ENCODE results near the gene CD93.

The CD93 gene

DNA sequence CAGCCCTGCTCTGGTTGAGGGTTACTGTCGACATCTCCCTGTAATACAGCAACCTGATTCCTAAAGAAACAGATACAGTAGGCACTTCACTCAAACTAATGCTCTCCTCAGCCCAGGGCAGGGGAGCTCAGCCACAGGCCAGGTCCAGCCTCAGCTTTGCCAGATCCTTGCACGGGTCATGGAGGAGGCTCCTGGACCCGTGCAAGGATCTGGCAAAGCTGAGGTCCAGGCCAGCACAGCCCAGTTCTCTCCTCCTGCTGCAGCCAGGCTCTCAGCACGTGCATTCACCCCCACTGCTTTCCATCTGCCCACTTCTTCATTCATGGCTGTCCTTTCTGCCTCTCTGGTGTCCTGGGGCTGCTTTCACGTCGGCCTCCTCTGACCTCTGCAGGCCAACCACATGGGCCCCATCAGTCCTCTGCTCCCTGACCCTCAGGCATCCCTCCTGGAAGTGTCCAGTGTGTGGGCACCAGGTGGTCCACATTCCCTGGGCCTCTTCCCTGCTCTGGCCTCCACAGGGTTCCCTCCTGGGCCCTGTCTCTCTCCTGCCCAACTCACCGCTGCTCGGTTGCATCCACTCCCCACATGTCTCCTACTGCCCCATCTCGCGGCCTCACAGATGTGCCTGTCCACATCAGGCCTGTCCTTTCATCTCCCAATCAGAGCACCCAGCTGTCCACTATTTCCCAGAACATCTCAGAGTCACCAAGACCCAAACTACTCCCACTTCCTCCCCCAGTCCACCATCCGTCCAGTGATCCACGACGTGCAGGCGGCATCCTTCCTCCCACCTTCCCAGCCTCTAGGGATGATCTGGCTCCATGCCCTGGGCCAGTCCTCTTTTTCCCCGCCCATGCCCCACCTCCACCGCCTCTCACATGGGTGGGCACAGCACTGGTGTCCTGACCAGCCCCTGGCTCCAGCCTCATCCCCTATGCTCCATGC is 11.8 kb upstream of the CD93 start:
- no peak for DNase-seq (ENCODE audit: low spot score)

DNA sequence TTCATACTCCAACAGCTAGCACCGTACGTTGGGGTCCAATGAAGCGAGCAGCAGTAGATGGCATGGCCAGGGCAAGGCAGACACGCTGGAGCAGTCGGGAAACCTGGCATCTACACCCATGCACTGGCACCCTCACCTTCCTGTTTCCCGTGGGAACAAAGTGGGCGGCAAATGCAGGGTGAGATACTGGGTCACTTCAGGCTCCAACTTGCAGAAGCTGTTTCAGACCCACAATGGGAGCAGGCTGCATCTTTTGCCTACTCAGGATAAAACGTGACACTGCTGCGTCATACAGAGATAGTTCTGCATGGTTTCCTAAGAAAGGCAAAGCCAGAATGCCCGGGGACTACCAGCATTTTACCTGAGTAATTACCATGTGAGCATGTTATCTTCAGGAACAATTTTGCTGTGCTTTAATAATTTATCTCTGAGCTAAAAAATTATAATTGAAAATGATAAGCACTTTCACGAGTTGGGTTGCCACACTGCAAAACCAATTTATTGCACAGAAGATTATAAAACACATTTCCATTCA is 10.9 kb upstream of the CD93 start:
- DNase-seq (ENCODE audit: low spot score) = no peak

DNA sequence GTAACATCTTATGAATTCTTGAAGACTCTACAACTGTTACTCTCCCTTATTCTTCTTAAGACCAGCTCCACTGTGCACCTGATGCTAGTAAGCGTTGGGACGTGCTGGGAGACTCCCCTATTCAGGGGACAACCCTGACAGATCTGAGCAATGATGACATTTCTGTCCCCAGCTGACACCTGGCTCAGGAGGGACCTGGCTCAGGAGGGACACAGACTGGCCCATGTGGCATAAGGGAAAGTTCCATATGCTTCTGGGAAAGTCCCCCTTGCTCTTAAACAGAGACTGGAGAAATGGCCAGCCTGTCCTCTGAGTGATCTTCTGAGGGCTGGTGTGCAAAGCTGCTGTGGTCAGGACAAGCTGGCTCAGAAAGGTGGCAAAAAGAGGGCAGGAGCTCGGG is 10.0 kb upstream of the CD93 start:
- DNase-seq (ENCODE audit: low spot score) = no peak

DNA sequence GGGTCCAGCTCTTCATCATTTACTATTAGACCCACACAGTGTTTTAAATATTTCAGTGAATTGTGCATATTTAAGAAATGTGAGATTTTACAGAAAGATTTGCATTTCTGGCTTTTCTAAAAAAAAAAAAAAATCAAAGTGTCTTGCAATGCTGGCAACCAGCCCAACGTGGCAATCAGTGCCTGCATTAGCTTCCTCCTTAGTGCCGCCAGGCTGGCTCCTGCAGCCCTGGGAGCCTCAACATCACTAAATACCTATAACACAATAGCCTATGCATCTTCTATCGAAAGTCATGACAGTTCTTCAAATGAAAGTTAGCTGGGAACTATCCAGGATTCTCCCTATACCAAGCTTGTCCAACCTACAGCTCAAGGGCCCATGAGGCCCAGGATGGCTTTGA is 9.4 kb upstream of the CD93 start:
- DNase-seq (ENCODE audit: low spot score) = no peak

DNA sequence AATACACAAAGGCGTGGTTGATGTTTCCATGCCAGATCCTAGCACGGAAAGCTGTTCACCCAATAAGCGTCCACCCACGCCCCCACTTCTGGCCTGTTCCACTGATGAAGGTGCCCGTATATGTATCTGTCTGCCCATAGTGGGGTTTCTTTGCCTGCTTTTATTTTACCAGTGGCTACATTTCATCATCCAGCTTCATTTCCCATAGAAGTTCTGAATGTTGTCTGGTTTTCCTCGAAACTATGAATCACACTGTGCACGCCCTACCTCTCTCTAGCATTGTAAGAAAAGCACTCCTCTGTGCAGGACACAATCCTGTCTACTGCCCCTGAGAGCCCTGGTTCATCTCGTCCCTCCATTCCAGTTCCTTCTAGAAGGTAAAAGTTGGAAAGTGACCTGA is 8.8 kb upstream of the CD93 start:
- no peak for DNase-seq (ENCODE audit: low spot score)

DNA sequence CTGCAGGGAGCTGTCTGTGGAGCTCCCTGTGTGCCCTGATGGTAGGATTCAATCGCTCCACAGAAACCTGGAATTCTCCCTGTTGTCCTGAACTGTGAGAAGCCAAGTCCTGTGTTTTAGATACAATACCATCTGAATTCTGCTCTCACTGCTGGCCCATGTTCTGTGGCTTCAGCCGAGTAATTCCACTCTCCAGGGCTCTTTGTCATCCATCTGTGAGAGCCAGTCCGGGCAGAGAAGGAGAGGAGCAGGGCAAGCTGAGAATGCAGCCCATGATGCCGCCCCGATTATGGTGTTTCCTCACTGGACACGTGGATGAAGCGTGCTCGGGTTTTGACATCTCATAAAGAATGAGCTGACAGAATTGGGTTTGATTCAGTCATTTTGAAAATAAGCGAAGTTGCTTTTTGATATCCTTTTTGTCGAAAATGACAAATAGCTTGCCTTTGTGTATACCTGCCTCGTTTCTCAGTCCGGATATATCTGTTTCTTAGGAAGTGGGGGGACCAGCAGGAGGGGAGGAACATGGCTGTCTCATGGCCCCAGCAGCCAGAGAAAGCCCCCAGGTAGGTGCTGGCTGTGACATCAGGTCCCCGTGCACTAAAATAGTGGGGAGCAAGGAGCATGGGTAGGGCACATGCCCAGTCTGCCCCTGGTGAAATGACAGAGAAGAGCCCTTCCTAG is 8.2 kb upstream of the CD93 start:
- DNase-seq (ENCODE audit: low spot score) = no peak

DNA sequence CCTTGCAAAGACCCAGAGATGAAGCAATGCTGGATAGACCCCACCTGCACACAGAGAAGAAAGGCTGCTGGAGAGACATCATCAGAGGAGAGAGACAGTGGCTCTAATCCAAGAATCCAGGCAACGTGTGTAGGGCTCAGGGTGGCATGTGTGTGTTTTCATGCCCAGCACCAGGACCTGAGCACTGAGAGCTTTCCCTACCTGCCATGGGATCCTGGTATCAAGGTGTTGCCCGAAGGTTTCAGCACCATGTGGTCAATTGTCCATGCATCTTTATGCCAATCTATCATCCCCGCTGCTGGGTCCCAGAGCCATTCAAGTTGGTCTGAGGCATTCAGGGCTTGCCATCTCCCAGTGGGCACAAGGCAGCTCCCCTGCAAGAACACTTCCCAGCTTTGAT is 7.5 kb upstream of the CD93 start:
- no peak for DNase-seq (ENCODE audit: low spot score)

DNA sequence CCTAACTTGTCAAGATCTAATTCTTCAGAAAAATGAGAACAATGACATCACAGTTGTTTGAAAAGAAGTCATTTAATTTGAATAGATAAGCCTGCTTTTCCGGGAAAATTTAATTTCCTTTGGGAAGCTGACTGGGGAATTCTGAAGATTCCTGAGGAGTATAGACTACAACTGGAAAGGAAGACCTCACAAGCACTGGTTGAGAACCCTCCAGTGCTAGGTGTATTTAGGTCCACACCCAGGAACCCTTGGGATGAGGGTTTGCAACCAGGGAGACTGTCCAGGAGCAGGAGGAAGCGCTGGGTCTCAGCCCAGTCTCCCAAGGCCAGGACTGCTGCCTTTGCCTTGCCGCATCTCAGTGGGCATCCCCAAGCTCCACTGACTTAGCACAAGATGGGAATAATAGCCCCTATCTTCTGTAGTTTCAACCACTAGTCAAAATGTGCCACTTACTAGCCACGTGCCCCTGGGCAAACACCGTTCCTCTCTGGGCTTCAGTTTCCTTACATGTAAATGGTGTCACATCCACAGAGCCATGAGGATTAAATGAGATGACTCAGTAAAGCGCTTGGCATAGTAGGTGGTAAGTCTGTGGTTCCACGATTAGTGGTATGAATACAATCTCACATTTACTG is 6.9 kb upstream of the CD93 start:
- DNase-seq (ENCODE audit: low spot score) = no peak

DNA sequence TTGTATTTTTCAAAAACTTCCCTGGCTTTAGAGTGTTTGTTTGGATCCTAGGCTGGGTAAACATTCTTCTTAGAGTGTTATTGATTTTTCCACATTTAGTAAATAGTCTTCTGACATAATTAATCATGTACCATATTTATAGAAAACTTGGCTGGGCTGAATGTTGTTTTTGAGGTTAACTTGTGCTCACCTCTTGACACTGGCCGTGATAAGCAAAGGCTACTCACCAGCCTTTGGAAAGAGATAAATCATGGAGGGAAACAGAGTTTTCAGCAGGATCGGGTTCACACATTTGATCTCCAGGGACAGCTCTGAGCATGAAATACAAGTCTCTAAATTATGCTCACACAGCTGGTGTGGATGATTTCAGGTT is 6.2 kb upstream of the CD93 start:
- DNase-seq (ENCODE audit: low spot score) = no peak

DNA sequence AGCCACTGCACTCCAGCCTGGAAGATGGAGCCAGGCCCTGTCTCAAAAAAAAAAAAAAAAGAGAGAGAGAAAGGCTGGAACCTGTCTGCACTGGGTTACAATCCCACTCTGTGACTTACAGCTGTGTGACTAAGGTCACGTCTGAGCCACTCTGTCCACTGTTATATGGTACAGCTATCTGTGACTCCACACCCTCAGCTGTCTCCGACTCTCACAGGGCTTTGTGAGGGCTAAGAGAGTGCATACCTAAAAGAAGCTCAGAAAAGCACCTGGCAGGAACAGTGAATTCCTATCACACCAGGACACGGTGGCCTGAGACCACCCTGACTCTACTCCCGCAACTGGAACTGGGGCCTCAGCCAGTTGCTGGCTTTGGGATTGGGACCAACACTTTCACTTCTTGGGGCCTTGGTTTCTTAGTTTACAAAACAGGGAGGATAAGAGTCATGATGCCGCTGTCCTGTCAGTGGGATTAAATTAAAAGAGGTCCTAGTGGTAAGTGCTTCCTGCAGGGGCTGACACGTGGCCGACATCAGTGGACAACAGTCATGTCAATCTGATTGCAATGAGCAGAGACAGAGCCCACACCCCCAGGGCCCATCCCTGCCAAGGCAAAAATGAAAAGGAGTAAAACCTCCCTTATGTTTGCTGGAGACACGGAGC is 5.7 kb upstream of the CD93 start:
- no peak for DNase-seq (ENCODE audit: low spot score)

DNA sequence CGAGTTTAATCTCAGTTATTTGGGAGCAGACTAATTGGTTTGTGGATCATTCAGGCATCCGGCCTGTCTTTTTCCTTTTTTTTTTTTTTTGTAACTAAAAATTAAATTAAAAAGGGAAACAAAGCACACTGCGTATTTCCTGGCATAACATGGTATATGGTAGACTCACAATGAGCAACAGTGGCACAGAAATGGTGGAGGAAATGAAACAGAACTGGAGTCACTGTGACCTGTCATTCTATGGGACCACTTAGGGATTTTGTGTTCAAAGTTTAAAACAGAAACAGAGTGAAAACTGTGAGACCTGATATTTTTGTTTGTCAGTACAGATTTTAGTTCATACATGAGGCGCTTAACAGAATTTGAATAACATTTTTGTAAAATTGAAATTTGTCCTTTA is 4.8 kb upstream of the CD93 start:
- no peak for DNase-seq (ENCODE audit: low spot score)

DNA sequence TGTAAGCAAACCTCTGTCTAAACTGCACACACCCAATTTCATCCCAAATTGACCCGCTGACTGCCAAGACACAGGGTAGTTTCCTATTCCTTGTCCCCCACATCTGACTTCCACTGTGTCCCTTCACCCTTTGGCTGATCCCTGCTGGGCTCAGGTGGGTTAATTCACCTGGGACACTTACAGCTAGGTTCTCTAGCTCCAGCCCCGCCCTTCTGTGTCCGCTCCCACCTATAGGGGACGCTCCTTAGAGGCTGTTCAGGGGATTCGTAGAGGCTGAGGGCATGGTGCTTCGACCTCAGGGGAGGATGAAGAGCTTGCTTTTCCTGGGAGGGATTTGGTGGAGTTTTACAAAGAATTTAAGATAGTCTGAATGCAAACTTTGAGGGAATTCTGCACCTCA is 4.0 kb upstream of the CD93 start:
- no peak for DNase-seq (ENCODE audit: low spot score)

DNA sequence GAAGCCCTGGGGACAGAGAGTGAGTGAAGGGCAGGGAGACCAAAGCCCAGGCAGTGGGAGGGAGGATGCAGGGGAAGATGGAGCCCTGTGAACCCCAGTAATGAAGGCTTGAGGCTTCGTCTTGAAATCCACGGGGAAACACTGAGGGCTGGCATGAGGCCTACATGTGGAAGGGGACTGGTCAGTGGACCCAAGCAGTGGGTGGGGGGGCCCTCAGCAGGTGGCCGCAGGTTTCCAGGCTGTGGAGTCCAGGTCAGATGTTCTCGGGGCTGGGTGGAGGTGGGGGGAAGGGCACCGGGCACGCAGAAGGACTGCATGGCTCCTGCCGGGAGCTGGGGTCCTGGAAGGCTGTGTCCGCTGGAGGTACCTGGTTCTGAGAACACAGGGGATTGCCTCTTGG is 2.7 kb upstream of the CD93 start:
- DNase-seq (ENCODE audit: low spot score) = no peak

DNA sequence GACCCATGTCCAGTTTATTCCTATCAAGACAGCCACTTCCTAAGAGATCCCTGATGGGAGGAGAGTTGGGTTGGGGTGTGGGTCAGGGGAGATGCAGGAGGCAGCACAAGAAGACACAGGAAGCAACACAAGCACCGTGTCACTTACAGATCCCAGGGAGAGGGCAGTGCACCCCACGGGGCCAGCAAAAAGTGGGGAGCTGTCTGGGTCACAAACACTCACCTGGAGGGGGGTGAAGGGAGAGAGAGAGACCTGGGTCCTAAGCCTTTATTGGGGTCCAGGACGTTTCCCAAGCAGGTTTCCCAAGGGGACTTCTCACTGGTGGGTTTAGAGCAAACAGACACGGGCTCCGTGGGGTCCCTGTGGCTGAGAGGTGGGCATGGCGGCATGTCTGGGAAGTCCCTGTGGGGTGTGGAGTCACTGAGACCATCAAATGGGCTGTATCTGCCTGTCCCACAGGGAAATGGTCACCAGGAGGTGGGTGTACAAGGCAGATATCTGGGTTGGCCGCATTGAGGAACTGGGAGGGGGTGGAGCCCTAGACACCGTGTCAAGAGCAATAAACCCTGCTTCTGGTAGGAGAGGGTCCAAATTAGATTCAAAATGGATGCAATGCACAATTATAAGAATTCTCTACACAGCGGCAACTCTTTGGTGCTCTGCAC is 1.6 kb upstream of the CD93 start:
- no peak for DNase-seq (ENCODE audit: low spot score)

DNA sequence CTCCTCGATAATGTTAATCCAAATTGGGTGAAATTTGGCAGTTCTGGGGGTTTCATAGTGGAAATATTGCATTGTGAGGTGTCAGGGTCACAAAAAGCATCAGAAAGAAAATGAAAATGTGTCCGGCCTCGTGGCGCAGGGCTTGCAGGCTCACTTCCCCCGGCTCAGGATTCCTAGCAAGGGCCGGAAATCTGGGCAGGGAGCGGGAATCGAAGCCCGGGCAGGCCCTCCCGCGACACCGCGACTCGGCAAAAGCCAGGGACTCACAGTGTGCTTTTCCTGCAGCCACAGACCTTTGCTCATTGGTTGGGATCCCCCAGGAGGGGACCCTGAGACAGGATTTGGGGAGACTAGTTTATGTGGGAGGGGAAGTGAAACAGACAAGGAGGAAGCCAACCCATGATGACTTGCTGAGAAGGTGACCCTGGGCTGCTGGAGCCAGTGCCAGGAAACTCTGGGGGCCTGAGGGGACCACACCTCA is 847 bp upstream of the CD93 start:
- DNase-seq (ENCODE audit: low spot score) = no peak

DNA sequence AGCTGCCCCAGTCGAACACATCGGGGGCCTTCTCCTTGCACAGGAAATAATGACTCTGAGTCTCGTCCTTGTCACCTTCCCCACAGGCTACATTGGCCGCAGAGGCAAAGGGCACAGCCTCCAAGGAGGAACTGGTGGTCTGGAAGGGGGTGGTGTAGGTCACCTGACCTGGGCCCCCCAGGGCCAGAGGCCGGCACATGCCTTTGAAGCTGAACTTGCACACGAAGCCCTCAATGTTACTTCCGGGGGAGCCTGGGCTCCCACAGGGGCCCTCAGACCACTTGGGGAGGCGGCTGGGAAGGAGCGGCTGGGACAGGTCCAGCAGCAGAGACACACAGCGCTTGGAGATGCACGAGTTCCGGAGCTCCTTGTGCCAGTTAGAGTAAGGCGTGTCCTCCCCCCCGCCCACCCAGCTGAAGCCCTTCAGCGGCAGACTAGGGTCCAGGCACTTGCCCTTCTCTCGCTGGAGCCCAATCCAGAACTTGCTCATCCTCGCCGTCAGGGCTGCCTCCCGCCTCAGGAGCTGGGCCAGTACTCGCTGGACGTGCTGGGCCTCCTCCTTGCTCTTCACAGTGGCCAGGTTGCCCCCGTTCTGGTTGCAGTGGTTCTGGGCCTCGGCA is 578 bp downstream of the CD93 start:
- DNase-seq (ENCODE audit: low spot score) = no peak

DNA sequence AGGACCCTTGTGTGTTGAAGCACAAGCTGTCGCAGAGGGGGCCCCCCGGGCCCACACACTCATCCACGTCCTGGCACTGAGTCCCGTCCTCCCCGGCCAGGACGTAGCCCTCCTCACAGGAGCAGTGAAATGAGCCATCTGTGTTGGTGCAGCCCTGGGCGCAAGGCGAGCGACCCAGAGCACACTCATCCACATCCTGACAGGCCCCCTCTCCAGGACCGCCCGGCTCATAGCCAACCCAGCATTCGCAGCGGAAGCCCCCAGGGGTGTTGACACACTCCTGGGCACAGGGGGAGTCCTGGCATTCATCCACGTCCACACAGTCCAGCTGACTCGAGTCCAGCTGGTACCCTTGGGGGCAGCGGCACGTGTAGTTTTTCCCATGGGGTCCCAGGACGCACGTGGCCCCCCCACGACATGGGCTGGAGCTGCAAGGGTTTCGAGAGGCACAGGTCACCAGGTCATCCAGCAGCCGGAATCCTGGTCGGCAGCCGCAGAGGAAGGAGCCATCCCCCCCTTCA is 1.2 kb downstream of the CD93 start:
- no peak for DNase-seq (ENCODE audit: low spot score)

DNA sequence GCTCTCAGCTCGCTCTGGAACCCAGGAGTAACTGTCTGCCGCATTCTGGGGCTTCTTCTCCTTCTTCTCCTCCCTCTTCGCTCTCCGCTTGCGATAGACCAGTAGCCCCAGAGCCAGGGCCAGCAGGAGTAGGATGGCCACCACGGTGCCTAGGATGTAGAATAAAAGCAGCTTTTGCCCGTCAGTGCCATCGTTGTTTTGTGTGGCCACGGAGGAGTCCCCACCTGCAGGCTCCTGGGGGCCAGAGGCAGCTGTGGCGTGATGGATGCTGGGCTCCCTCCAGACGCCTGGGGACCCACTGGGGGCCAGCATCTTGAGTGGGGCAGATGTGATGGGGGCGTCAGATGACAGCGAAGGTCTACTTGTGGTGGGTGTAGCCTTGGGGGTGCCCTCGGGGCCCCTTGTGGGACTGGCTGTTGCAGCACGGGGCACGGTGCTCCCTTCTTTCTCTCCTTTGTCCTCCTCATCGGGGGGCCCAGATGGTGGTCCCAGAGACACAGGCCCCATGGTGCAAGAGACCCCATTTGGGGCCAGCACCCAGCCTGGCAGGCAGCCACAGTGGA is 1.8 kb downstream of the CD93 start:
- no peak for DNase-seq (ENCODE audit: low spot score)

DNA sequence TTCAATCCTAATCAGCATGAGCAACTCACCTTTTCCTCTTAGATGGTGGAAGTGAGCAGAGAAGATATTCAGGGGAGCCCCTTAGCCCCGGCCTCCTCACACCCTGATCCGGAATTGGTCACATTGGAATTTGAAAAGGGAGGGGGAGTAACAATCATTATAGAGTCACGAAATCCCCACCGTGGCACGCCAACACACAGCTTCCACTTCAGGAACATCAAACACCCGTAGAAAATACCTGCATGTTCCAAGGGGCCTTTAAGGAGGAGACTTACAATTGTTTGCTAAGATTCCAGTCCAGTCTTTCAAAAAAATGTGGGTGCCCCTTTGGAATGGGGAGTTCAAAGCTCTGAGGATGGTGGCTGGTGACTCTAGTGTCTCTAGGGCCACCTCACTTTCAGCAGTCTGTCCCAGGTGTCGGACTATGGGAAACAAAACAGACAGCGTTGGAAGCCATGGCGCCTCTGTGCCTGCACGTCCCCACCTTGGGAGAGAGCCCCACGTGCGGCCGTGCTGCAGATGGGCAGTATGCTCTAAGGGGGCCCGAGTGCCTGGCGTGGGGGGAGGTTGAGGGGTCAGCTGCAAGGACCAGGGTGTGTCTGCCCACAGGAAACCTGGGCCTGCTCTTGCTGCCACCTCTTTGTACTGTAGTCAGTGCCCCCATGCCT is 2.4 kb downstream of the CD93 start:
- DNase-seq (ENCODE audit: low spot score) = no peak
